GM20431 (cell line): ENCODE results near the gene ADGRA1.
"Not testable (repeated sequence)": the region's sequence is repeated elsewhere in the genome, so short reads cannot be mapped to it uniquely, and the experiment has no call there.

Source experiments
- in situ Hi-C: fragments of 300-500 bp; cut with MseI, MboI; formaldehyde crosslinking; loops from one replicate; pipeline ENCODE4 v1.15.0; 2020; ENCODE audit warnings: low sequenced_read_pairs; ENCODE audit not compliant: unreplicated experiment

The ADGRA1 gene

DNA sequence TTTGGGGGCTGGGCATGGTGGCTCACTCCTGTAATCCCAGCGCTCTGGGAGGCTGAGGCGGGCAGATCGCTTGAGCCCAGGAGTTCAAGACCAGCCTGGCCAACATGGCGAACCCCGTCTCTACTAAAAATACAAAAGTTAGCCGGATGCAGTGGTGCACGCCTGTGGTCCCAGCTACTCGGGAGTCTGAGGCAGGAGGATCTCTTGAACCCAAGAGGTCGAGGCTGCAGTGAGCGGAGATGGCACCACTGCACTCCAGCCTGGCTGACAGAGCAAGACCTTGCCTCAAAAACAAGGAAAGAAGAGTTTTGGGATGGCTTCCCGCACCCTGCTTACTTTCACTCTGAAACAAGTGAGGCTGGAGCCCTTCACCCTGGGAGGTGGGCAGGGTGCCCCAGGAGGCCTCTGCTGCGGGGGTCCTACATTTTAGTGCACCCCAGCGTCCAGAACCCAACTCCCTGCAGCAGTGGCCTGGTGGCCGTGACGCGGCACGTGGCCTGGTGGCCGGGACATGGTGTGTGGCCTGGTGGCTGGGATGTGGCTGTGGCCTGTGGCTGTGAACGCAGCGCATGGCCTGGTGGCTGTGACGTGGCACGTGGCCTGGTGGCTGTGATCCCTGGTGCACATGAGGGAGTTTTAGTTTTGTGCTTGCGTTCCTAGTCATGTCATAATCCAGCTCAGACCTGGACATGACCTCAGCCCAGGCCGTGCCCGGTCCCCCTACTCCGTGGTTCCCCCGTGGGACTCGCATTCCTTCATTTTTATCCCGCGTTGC is 81.6 kb downstream of the ADGRA1 start:
- in situ Hi-C loops = no loop called here

DNA sequence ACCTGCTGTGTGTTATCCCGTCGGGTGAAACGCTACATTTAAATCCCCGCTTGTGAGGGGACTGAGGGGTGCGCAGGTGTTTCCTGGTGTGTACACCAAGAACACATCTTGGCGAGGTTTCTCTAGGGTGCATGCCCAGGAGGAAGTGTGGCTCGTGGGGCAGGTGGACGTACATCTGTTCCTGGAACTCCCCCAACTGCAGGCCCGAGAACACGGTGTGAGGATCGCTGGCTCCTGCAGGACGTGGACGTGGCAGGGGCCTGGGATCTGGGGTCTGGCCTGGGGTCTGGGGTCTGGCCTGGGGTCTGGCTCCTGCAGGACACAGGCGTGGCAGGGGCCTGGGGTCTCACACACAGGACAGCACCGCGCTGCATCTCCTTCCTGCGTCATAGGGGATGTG is 82.4 kb downstream of the ADGRA1 start:
- in situ Hi-C loops = no loop called here

DNA sequence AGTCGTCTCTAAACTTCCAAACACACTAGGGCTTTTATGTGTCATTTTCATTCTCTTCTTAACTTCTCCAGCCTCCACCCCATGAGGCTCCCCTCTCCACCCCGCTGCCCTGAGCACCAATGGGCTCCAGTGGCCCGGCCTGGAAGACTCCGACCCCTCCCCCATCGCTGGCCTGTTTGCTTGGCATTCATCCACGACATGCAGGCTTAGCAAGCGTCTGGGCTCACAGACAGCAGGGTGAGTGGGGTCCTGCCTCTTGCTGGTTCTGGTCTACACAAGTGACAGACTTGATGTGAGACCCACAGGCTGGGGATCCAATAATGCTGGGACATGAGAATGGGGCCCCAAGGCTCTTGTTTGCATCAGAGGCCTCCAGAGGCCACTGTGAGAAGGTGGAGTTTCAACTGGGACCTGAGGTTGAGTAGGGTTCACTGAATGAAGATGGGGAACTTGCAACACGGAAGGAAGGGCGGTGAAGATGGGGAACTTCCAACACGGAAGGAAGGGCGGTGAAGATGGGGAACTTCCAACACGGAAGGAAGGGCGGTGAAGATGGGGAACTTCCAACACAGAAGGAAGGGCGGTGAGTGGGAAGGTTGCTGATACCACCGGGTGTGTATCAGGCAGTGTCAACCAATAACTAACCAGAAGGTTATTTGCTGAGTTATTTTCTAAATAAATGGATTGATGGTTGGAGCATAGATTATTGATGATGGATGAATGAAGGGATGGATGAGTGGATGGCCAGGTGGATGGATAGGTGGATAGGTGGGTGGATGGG is 86.3 kb downstream of the ADGRA1 start:
- in situ Hi-C loops = no loop called here

DNA sequence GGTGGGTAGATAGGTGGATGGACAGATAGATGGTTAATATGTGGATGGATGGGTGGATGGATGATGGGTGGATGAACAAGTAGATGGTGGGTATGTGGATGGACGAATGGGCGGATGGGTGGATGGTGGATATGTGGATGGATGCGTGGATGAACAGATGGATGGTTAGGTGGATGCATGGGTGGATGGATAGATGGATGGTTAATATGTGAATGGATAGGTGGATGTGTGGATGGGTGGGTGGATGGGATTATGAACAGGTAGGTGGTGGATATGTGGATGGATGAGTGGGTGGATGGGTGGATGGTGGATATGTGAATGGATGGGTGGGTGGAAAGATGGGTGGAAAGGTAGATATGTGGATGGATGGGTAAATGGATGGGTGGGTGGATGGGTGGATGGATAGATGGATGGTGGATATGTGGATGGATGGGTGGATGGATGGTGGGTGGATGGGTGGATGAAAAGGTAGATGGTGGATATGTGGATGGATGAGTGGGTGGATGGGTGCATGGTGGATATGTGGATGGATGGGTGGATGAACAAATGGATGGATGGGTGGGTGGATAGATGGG is 87.1 kb downstream of the ADGRA1 start:
- in situ Hi-C loops = no loop called here

DNA sequence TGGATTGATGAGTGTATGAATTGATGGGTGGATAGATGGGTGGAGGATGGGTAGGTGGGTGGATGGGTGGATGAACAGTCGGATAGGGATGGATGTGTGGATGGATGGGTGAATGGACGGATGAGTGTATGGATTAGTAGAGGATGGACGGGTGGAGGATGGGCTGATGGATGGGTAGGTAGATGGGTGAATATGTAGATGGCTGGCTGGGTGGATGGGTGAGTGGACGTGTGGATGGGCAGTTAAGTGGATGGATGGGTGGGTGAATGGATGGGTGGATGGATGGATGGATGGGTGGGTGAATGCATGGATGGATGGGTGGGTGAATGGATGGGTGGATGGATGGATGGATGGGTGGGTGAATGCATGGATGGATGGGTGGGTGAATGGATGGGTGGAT is 87.9 kb downstream of the ADGRA1 start:
- in situ Hi-C loops = not testable (repeated sequence)

DNA sequence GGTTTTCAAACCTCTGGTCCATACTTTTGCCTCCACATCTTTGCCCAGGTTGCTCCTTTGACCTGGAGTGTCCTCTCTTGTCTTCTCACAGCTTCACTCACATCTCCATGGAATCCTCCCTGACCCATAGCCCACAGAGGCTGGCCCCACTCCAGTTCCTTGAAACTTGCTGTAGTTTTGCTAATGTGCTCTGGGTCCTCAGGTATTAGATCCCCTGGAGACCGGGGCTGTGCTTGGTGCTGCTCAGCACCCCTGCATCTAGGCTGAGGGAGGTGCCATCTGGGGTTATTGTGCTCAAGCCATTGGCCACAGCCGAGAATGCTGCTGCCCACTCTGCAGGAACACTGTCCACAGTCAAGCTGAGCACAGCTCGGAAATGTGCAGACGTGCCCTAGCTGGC is 88.8 kb downstream of the ADGRA1 start:
- in situ Hi-C loops = no loop called here

DNA sequence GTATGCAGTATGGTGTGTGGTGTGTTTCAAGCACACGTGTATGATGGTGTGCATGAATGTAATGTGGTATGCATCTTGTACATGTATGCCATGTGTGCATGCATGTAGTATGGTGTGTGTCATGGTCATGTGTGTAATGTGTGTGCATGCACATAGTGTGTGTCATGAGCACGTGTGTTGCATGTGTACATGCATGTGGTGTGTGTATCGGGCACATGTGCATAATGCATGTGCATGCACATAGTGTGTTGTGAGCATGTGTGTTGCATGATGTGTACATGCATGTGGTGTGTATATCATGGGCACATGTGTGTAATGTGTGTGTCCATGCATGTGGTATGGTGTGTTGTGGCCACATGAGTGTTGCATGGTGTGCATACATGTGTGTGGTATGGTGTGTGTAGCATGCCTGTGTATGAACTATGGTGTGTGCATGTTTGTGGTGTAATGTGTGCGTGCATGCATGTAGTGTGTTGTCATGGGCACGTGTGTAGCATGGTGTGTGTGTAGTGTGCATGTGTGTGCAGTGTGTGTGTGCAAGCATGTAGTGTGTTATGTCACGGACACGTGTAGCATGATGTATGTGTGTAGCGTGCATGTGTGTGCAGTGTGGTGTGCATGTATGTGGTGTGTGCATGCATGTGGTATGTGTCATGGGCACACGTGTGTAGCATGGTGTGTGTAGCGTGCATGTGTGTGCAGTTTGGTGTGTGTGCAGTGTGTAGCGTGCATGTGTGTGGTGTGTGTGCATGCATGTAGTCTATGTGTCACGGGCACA is 89.8 kb downstream of the ADGRA1 start:
- in situ Hi-C loops = no loop called here

DNA sequence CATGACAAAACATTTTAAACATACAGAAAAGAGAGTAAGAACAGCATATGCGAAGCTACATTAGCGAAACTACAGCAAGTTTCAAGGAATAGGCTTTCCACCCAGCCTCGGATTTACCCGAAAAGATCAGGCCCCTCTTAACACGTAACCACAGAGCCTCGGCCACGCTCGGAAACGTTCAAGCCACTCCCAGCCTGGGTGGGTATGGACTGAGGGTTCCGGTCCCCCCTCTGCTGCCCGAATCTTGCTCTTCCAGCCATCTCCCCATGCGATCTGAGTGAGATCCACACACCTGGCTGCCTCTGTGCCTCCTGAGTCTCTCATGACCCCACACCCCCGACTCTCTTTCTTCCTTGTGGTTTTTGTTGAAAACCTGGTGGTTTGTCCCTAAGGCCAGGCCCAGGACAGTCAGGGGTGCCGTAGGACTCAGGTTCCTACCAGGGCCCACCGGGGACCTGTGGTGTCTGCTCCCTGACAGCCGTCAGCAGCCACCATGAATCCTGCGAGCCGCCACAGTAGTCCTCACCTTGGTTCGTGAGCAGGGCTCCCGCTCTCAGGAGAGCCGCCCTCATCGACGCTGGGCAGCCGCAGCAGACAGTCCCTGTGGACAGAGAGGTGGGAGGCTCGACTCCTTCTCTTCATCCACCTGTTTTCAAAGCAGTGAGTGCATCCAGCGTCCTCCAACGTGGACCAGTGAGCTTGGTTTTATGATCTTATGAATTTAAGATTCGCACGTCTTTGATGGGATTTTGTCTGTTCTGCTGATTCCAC is 90.8 kb downstream of the ADGRA1 start:
- in situ Hi-C loops = no loop called here

DNA sequence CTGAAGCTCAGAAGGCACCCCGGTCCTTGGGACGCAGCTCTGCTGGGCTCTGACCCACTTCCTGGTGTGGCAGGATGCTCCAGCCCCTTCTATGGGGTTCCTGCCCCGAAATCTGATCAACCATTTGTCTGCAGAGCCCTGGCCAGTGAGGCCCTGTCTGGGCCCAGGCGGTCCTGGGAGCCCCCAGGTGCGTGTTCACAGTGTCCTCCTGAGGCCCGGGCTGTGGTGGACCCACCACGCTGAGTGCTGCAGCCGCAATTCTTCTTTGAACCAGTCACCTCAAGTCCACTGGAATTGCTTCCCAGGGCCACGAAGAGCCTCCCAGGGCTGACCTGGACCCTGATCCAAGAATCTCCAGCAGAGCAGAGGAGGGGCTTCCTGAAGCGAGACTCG is 91.4 kb downstream of the ADGRA1 start:
- in situ Hi-C loops = no loop called here

DNA sequence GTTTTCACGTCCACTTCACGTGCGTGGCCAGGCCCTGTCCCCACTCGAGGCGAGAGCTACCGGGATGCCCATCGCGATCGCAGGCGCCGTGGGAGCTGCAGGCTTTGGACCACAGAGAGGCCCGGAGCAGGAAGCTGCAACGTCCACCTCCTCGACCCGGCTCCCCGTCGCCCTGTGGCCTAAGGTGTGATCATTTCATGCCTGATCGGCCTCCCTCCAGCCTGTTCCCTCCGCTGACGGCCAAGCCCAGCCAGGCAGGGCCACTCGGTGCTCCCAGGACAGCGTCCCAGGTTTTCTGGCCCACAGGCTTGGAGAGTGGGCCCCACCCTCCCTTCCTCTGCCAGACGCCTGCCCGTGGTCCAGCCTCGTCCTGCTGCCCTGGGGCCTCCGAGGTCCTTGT is 91.9 kb downstream of the ADGRA1 start:
- in situ Hi-C loops = no loop called here

DNA sequence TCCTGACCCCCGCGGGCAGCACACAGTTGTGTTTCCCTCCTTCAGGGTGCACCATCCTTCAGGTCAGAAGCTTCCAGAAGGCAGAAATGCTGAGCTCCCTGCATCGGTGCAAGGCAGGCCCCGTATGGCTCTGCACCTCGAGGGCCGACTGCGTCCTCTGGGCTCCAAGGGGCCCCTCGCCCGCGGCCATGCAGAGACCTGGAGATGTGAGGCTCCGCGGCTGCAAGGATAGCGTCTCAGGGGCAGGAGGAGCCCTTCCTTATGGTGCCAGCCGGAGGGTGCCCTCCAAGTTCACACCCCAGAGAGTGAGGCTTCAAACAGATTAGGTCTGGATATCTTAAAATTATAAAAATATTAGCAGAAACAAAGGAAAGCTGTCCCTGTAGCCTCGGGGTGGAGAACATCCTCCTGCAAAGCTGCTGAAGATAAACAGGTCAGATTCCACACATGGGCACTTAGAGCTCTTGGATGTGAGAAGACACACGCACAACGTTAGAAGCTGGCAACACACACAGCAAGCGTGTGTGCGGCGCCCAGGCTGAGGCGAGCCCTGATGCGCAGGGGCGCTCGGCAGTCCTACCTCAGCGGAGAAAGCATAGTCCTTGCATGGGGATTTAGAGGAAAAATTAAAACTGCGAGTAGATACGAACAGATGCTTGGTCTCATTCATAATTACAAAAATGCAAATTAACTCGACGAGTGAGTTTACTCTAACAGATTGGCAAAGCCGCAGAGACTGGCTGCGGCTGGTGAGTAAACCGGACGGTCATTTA is 92.7 kb downstream of the ADGRA1 start:
- in situ Hi-C loops = no loop called here

DNA sequence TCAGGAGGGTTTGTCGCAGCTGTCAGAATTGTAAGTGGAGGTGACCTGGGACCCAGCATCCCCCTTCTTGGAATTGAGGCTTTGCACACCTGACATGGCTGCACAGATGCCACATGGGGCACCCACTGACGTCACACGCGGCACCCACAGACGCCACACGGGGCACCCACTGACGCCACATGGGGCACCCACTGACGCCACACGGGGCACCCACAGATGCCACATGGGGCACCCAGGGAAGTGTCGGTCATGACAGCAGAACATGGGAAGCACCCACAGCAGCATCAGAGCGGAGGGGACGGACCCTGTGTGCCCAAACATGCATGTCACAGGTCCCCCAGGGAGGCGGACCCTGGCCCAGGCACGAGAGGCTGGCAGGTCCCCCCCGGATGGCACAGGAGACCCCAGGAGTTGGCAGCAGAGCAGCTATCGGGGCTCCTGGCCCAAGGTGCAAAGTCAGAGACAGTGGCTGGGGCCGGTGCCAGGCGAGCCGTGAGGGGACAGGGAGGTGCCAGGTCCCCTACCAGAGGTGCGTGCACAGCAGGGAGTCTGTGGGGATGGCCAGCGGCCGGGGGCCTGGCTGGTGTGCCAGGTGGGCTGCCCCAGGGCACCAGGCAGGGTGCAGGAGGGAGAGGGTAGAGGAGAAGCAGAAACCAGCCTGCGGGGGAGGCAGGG is 93.4 kb downstream of the ADGRA1 start:
- in situ Hi-C loops = no loop called here
